ENCODE measurements around the gene VAC14.

DNA sequence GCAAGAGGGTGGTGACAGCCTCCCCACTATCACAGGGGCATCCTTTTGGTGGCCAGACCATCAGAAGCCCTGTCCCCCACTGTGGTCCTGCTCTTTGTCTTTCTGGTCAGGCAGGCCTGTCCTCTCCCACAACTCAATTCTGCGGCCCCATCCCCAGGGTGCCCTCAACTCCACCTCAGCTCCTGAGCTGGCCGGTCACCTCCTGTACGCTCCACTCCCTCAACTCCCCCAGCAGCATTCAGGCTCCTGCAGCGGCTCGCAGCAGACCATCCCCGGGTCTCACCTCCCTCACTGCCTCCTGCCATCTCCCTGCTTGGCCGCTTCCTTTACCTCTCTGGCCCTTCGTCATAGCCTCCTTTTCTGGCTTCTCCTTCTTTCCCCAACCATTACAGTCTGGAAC, 71.7 kb downstream of the VAC14 start:
- TF ChIP-seq, protein P1, sequence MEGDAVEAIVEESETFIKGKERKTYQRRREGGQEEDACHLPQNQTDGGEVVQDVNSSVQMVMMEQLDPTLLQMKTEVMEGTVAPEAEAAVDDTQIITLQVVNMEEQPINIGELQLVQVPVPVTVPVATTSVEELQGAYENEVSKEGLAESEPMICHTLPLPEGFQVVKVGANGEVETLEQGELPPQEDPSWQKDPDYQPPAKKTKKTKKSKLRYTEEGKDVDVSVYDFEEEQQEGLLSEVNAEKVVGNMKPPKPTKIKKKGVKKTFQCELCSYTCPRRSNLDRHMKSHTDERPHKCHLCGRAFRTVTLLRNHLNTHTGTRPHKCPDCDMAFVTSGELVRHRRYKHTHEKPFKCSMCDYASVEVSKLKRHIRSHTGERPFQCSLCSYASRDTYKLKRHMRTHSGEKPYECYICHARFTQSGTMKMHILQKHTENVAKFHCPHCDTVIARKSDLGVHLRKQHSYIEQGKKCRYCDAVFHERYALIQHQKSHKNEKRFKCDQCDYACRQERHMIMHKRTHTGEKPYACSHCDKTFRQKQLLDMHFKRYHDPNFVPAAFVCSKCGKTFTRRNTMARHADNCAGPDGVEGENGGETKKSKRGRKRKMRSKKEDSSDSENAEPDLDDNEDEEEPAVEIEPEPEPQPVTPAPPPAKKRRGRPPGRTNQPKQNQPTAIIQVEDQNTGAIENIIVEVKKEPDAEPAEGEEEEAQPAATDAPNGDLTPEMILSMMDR (IDR thresholded peaks at IDR 0.05) = no peak
- TF ChIP-seq ZFX (IDR thresholded peaks at IDR 0.05; ENCODE audit: borderline replicate concordance) = no peak
